Fibroblast of skin of back (primary cell): ENCODE data around the gene TMEM129.
"Not testable (repeated sequence)": the region's sequence is repeated elsewhere in the genome, so short reads cannot be mapped to it uniquely, and the experiment has no call there.

Experiments
- DNase-seq: peaks from one replicate; pipeline ENCODE4 v3.0.0-alpha.2; 2013

The TMEM129 gene

DNA sequence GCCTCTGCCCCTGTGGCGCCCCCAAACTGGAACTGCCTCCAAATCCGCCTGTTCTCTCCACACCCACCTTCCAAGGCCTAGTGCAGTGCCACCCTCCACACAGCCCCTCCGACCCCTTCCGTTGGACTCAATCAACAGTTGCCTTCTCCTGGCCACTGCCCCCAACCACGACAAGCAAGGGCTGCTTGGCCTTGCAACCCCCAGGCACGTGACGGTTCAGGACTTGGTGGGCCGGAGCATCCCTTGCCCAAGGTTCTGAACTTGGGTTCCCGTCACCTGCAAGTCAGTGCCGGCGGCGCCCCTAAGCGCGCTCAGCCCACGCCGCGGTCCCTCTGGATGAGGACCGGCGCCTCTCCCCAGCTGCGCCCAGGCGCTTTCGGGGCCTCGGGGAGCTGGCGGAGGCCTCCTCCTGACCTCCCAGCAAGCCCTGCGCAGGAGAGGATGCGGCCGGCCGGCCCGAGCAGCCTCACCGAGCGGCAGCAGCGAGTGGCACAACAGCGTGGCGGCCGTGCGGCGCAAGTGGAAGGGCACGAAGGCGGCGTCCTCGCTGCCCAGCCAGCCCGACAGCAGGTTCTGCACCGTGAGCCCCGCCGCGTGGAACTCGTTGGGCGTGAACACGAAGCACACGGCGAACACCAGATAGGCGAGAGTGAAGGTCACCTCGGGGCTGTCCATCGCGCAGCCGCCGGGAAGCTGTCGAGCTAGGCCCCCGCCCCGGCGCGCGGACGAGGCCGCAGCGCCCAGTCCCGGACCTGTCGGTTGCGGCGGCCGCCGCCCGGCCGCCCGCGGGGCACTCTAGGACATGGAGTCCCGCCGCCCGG lies 750 bp downstream of the TMEM129 start:
- peak; percentile 42 for DNase-seq

- DNase-seq: no peak
Measured at GRCh38 chr4:1718095-1718850, 2.9 kb downstream of the TMEM129 start.

DNA sequence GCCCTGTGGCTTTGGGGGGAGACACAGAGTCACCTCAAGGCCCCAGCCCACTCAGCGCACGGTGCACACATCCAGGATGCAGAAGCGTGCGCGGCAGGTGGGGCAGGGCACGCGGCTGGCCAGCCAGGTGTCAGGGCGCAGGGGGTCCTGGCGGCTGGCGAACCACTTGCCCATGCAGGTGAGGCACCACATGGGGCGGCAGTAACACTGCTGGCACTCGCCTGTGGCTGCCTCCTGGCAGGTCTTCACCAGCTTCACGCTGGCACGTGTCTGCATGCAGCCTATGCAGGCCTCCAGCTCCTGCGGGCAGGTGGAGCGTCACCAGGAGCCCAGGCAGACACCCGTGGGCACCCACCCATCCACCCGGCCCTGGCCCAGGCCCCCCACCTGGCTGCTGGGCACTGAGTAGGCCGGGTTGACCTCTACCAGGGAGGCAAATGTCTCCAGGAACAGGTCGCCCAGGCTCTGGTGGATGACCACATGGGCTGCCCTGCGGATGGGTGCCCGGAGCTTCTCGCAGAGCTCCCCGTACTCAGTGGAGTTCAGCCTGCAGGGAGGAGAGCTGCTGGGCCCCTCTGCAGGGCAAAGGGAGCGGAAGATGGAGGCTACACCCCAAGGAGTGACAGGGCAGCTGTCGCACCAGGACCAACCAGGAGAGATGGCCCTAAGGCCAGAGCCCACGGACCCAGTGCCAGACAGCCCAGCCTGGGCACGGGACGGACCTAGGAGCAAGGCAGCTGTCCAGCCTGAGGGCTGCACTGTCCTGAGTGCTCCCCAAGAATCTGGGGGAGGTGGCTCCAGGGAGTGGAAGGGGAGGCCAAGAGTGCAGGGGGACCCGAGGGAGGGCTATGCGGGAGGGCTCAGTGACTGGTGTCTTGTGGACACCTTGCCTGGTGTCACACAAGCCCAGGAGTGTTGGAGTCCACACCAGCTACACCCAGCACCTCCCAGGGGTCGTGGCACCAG lies 3.7 kb downstream of the TMEM129 start:
- DNase-seq: no peak

DNA sequence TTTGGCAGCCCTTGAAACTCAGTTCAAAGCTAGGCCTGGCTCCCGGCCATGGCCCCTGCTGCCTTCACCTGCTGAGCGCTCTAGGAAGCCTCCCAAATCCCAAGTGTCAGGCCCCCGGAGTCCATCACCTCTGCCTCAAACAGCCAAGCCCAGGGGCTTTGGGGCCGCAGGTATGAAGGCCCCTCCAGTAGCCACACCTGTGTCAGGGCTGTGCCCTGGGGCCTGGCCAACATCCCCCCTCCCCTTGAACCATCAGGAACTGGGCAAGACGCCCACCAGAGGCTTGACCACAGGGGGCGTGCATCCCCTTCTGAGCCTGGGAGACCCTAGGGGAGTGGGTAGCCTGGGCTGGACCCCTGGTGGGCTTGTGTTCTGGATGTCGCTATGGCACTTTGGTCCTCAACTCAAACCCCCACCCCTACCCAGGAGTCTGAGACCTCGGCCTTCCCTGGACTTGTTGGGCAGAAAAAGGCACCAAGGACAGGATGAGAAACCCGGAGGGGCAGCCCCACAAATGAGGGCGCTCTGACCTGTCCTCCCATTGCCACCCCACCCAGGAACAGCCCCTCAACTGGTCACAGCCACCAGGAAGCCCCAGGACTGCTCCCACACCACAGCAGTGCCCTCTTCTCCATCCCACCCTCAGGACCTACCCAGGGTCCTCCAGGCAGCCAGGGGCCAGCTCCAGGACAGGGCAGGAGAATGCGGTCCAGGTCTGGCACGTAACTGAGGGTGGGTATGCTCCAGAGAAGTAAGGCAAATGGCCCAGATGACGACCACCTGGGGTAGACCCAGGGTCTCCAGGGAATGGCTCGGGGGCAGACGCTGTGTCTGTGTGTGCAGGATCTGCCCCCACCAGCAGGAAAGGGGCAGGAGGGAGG lies 4.8 kb downstream of the TMEM129 start:
- DNase-seq: no peak

DNA sequence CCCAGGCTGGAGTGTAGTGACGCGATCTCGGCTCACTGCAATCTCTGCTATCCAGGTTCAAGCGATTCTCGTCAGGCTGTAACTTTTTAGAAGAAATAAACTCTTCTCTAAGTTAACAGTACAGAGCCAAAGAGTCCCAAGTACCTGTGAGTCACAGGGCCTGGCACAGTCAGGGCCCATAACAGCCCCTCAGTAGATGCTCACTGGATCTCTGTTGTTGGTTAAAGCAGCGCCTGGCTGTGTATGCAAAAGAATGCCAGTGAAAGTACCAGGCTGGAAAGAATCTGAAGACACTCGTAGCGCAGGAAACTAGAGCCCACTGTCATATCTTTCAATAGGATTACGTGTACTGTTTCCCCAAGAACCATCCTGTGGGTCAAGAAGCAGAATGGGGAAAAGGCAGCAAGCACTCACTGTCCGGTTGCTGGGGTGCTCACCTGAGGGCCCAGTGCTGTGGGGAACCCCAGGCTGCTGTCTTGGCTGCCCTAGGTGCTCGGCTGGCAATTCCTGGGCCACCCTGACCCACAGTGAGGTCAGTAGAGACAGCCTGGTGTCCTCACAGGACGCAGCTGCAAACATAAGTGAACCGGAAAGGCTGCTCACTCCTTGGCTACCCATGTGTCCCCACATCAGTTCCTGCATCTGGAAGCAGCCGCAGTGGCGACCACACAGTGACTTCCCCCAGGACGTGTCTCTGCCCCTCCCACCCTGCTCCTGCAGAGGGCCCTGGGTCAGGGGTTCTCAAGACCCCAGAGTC lies 5.9 kb downstream of the TMEM129 start:
- no peak for DNase-seq

DNA sequence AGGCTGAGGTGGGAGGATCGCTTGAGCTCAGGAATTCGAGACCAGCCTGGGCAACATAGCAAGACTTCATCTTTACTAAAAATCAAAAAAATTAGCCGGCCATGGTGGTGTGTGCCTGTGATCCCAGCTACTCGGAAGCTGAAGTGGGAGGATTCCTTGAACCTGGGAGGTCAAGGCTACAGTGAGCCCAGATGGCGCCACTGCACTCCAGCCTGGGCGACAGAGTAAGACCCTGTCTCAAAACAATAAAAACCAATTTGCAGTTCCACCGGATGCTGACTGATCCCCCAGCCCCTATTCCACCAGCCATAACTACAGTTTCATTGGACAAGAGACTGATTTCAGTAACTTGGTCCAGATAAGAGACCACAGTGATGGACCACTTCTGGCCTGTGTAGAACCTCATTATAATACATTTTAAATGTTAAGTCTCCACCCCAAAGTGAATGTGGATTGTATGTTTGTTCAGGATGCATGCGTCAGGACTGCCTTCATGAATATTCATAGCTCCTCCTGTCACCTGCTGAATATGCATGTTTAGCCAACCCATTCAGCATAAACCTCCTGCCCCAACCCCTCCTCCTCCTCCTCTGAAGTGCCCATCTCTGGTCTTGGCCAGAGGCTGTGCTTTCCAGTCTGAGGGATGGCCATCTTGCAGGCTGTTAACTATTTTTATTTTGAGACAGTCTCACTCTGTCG lies 6.7 kb downstream of the TMEM129 start:
- no peak for DNase-seq

DNA sequence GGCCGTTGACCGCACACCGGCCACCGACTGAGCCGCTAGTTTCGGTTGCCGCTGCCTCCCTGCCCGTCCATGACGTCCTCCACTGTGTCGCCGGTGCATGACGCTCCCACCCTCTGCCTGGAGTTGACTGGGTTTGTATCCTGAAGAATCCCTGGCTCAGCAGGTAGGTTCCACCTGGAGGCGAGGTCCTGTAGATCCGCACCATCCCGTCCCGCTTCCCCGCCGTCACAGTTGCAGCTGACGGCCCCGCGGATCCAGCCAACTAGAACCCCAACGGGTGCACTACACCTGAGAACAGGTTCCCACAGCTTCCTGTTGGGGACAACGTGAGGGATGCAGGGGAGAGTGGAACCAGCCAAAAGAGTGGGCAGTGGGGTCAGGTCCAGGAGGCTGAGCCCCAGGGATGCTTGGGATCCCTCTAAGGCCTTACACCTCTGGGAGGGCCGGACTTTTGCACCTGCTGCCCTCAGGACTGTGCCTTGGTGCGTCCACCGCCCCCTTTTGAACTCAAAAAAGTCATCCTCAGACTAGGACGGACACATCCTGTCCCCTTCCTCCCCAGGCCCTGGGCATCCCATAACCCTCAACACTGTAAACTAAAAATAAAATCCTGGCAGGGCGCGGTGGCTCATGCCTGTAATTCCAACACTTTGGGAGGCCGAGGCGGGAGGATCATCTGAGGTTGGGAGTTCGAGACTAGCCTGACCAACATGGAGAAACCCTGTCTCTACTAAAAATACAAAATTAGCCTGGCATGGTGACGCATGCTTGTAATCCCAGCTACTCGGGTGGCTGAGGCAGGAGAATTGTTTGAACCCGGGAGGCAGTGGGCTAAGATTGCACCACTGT lies 7.9 kb downstream of the TMEM129 start:
- no peak for DNase-seq

GRCh38 chr4:1712216-1713002 lies 8.7 kb downstream of the TMEM129 start, which contains the start of gene SLBP:
Gene SLBP, minus strand, starts transcription at chr4:1712319. Its CDS starts 131 bp downstream, at chr4:1712188.
- peak; percentile 90 for DNase-seq

DNA sequence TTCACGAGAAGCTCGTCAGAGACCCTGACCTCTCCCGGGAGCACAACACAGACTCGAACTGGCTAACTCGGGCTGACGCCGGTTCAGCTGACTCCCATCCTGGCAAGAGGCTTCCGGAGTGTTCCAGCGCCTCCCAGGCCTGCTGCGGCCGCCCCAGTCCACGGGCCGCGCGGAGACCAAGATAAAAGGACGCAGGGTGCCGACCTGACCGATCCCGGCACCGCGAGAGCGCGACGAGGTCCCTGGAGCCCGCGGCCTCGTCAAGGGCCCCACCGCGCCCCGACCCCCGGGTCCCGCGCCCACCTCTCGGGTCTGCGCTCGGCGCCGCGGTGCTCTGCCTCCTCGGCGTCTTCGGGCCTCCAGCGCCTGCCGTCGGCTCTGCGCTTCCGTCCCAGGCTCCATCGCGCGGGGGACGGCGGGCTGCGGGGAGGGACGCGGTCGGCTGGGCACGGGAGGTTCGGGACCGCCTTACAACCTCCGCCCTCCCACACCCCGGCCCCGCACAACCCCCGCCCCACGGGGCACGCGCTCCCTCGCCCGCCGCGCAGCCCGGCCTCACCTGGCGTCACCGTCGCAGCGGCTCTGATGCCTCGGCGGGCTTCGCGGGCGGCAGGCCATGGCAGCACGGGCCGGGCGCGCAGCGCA lies 9.4 kb downstream of the TMEM129 start:
- DNase-seq: peak; percentile 54

DNA sequence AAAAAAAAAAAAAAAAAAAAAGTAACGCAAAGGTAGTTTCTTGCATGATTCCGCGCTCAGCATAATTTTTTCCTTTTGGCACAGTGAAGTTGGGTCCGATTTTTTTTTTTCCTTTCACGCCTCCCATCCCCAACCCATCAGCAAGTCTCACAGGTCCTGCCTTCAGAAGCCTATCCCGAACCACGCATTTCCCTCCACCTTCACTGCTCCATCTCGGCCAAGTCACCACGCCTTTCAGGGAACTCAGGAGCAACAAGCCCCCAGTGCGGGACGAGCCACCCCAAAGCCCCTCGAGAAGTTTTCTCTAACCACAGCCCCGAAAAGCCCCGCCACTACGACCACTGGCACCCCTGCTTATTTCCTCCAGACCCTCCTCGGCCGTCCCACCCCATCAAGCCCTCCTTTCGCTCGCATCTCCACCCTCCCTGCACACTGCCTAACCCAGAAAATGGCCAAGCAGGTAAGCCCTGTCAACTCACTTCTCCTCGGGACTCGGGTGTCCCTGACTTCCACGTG lies 10.0 kb downstream of the TMEM129 start:
- DNase-seq: no peak

DNA sequence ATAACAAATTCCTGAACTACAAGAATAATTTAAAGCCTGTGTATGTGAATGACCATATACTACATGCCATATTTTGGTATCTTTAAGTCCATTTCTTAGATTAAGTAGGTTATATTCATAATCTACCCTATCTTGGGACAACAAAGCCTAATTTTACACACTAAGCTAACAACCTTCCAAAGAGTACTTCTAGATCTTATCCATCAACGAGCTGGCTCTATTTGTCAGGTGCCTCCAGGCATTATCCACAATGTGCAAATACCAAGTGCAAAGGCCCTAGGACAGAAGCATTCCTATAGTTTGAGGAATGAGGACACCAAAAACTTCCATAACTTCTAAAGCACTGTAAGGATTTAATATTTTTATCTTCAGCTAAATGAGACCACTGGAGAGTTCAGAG lies 12.5 kb downstream of the TMEM129 start:
- no peak for DNase-seq

DNA sequence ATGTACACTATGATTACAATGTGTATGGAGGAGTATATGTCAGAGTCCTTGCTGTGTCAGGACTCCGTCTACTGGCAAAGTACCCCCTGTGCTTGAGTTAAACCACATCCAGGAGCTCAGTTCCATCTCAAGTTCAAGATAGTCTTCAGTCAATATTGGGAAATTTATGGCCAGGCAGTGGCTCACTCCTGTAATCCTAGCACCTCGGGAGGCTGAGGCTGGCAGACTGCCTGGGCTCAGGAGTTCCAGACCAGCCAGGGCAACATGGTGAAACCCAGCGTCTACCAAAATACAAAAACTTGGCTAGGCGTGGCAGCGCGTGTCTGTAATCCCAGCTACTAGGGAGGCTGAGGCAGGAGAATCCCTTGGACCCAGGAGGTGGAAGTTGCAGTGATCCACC lies 14.8 kb downstream of the TMEM129 start:
- DNase-seq: no peak

GRCh38 chr4:1705732-1706131 lies 15.4 kb downstream of the TMEM129 start:
- no peak for DNase-seq

DNA sequence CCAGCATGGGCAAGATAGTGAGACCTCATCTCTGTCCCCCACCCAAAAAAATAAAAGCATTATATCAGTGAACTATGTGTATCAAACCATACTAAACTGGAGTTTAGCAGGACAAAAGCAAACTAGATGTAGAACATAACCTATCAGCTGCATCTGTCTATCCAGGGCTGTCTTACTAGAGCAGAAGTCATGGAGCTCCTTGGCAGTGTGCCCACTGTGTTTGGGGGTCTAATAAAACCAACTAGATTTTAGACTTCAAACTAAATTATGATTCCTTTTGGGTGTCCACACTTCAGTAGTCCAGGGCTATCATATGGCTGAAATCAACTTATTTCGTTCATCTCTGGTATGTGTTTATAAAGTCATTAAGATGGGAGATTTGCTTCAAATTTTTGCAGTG lies 17.3 kb downstream of the TMEM129 start:
- no peak for DNase-seq

GRCh38 chr4:1701671-1702070 lies 19.5 kb downstream of the TMEM129 start:
- not testable (repeated sequence) for DNase-seq

GRCh38 chr4:1695913-1696312 lies 25.2 kb downstream of the TMEM129 start:
- DNase-seq: no peak

GRCh38 chr4:1693131-1693896 lies 27.8 kb downstream of the TMEM129 start:
- DNase-seq: peak; percentile 67
